ENCODE measurements around the gene MACF1.

DNA sequence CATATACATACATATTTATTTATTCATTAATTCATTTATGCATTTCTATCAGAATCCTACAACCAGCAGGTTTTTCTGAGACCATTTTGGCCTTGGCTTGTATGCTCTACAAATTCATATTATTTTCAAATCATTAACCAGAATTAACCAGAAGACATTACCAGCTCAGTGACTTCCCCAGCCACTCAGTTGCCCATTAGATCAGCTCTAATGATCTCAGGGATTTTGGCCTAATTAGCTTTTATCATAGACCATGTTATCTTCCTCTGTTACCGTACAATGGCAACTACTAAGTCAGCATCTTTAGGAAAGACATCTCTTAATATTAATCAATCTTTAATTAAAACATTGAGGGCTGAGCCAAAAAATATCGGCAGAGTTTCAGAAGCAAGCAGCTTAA is 196.6 kb downstream of the MACF1 start:
- TF ChIP-seq, protein P1, sequence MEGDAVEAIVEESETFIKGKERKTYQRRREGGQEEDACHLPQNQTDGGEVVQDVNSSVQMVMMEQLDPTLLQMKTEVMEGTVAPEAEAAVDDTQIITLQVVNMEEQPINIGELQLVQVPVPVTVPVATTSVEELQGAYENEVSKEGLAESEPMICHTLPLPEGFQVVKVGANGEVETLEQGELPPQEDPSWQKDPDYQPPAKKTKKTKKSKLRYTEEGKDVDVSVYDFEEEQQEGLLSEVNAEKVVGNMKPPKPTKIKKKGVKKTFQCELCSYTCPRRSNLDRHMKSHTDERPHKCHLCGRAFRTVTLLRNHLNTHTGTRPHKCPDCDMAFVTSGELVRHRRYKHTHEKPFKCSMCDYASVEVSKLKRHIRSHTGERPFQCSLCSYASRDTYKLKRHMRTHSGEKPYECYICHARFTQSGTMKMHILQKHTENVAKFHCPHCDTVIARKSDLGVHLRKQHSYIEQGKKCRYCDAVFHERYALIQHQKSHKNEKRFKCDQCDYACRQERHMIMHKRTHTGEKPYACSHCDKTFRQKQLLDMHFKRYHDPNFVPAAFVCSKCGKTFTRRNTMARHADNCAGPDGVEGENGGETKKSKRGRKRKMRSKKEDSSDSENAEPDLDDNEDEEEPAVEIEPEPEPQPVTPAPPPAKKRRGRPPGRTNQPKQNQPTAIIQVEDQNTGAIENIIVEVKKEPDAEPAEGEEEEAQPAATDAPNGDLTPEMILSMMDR (conservative IDR thresholded peaks at IDR 0.05) = no peak
- no peak for TF ChIP-seq EZH2 (IDR thresholded peaks at IDR 0.05; ENCODE audit: low read depth)

Measured in PC-9 (cell line).